HG02840 (cell line): Measurements from ENCODE around the gene USP17L20.
"Not testable (repeated sequence)": the region's sequence is repeated elsewhere in the genome, so short reads cannot be mapped to it uniquely, and the experiment has no call there.

Experiments used
- ATAC-seq: cut with Tn5 transposase; IDR thresholded peaks from one replicate; pipeline ENCODE4 v1.9.1; 2021; ENCODE audit warnings: mild to moderate bottlenecking, moderate library complexity, moderate number of reproducible peaks; ENCODE audit not compliant: unreplicated experiment, low FRiP score

The USP17L20 gene, protein sequence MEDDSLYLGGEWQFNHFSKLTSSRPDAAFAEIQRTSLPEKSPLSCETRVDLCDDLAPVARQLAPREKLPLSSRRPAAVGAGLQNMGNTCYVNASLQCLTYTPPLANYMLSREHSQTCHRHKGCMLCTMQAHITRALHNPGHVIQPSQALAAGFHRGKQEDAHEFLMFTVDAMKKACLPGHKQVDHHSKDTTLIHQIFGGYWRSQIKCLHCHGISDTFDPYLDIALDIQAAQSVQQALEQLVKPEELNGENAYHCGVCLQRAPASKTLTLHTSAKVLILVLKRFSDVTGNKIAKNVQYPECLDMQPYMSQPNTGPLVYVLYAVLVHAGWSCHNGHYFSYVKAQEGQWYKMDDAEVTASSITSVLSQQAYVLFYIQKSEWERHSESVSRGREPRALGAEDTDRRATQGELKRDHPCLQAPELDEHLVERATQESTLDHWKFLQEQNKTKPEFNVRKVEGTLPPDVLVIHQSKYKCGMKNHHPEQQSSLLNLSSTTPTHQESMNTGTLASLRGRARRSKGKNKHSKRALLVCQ

DNA sequence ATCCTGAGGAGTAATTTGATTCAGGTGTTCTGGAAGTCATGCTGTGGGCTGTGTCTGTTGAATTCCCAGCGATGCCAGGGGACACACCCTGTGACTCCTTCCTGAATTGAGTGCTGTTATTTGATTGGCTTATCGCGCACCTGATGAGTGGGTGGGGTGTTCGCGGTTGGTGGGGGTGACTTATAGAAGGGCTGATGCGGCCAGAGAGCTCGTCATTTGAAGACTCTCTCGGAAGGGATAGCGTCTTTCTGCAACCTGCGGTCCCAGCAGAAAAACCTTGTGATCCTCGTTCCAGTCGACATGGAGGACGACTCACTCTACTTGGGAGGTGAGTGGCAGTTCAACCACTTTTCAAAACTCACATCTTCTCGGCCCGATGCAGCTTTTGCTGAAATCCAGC lies at the start of gene USP17L20:
USP17L20 (plus strand) TSS at position 301 of the 400 bp plus-strand sequence; CDS start at position 301, 0 bp downstream.
- not testable (repeated sequence) for ATAC-seq

DNA sequence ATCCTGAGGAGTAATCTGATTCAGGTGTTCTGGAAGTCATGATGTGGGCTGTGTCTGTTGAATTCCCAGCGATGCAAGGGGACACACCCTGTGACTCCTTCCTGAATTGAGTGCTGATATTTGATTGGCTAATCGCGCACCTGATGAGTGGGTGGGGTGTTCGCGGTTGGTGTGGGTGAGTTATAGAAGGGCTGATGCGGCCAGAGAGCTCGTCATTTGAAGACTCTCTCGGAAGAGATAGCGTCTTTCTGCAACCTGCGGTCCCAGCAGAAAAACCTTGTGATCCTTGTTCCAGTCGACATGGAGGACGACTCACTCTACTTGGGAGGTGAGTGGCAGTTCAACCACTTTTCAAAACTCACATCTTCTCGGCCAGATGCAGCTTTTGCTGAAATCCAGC lies 47.6 kb upstream of the USP17L20 start, which contains the start of gene USP17L10:
USP17L10 (plus strand) TSS at position 301 of the 400 bp plus-strand sequence; CDS start at position 301, 0 bp downstream.
- ATAC-seq: not testable (repeated sequence)

DNA sequence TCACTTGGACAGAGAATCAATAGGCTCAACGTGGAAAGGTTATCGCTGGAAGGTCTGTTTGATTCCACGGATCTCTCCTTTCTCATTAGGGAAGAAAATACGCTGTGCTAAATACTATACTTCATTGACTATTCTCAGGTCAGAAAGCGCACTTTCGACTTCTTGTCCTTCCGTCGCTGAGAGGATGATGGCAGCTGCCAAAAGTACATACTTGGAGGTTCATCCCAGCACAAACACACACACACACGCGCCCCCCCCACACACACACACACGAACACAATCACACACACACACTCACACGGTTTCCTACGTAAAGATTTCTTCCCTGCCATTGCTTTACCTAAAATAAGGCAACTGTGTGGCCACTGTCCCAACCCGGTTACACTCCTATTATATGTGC lies 43.2 kb upstream of the USP17L20 start:
- not testable (repeated sequence) for ATAC-seq

DNA sequence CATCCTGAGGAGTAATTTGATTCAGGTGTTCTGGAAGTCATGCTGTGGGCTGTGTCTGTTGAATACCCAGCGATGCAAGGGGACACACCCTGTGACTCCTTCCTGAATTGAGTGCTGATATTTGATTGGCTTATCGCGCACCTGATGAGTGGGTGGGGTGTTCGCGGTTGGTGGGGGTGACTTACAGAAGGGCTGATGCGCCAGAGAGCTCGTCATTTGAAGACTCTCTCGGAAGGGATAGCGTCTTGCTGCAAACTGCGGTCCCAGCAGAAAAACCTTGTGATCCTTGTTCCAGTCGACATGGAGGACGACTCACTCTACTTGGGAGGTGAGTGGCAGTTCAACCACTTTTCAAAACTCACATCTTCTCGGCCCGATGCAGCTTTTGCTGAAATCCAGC lies 42.8 kb upstream of the USP17L20 start, which contains the start of gene USP17L11:
USP17L11 (plus strand) TSS at position 301 of the 400 bp plus-strand sequence; CDS start at position 301, 0 bp downstream.
- ATAC-seq: not testable (repeated sequence)

DNA sequence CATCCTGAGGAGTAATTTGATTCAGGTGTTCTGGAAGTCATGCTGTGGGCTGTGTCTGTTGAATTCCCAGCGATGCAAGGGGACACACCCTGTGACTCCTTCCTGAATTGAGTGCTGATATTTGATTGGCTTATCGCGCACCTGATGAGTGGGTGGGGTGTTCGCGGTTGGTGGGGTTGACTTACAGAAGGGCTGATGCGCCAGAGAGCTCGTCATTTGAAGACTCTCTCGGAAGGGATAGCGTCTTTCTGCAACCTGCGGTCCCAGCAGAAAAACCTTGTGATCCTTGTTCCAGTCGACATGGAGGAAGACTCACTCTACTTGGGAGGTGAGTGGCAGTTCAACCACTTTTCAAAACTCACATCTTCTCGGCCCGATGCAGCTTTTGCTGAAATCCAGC lies 38.1 kb upstream of the USP17L20 start, which contains the start of gene USP17L12:
USP17L12 (plus strand) TSS at position 301 of the 400 bp plus-strand sequence; CDS start at position 301, 0 bp downstream.
- ATAC-seq: not testable (repeated sequence)

DNA sequence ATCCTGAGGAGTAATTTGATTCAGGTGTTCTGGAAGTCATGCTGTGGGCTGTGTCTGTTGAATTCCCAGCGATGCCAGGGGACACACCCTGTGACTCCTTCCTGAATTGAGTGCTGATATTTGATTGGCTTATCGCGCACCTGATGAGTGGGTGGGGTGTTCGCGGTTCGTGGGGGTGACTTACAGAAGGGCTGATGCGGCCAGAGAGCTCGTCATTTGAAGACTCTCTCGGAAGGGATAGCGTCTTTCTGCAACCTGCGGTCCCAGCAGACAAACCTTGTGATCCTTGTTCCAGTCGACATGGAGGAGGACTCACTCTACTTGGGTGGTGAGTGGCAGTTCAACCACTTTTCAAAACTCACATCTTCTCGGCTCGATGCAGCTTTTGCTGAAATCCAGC lies 33.3 kb upstream of the USP17L20 start, which contains the start of gene USP17L13:
USP17L13 (plus strand) TSS at position 301 of the 400 bp plus-strand sequence; CDS start at position 301, 0 bp downstream.
- not testable (repeated sequence) for ATAC-seq

DNA sequence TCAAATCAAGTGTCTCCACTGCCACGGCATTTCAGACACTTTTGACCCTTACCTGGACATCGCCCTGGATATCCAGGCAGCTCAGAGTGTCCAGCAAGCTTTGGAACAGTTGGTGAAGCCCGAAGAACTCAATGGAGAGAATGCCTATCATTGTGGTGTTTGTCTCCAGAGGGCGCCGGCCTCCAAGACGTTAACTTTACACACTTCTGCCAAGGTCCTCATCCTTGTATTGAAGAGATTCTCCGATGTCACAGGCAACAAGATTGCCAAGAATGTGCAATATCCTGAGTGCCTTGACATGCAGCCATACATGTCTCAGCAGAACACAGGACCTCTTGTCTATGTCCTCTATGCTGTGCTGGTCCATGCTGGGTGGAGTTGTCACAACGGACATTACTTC lies 27.7 kb upstream of the USP17L20 start:
- not testable (repeated sequence) for ATAC-seq

DNA sequence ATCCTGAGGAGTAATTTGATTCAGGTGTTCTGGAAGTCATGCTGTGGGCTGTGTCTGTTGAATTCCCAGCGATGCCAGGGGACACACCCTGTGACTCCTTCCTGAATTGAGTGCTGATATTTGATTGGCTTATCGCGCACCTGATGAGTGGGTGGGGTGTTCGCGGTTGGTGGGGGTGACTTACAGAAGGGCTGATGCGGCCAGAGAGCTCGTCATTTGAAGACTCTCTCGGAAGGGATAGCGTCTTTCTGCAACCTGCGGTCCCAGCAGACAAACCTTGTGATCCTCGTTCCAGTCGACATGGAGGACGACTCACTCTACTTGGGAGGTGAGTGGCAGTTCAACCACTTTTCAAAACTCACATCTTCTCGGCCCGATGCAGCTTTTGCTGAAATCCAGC lies 23.8 kb upstream of the USP17L20 start, which contains the start of gene USP17L15:
USP17L15 (plus strand) TSS at position 301 of the 400 bp plus-strand sequence; CDS start at position 301, 0 bp downstream.
- not testable (repeated sequence) for ATAC-seq

DNA sequence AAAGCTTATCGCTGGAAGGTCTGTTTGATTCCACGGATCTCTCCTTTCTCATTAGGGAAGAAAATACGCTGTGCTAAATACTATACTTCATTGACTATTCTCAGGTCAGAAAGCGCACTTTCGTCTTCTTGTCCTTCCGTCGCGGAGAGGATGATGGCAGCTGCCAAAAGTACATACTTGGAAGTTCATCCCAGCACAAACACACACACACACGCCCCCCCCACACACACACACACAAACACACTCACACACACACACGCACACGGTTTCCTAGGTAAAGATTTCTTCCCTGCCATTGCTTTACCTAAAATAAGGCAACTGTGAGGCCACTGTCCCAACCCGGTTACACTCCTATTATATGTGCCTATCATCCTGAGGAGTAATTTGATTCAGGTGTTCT lies 19.5 kb upstream of the USP17L20 start:
- not testable (repeated sequence) for ATAC-seq

DNA sequence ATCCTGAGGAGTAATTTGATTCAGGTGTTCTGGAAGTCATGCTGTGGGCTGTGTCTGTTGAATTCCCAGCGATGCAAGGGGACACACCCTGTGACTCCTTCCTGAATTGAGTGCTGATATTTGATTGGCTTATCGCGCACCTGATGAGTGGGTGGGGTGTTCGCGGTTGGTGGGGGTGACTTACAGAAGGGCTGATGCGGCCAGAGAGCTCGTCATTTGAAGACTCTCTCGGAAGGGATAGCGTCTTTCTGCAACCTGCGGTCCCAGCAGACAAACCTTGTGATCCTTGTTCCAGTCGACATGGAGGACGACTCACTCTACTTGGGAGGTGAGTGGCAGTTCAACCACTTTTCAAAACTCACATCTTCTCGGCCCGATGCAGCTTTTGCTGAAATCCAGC lies 14.3 kb upstream of the USP17L20 start, which contains the start of gene USP17L17:
USP17L17 (plus strand) TSS at position 301 of the 400 bp plus-strand sequence; CDS start at position 301, 0 bp downstream.
- not testable (repeated sequence) for ATAC-seq

DNA sequence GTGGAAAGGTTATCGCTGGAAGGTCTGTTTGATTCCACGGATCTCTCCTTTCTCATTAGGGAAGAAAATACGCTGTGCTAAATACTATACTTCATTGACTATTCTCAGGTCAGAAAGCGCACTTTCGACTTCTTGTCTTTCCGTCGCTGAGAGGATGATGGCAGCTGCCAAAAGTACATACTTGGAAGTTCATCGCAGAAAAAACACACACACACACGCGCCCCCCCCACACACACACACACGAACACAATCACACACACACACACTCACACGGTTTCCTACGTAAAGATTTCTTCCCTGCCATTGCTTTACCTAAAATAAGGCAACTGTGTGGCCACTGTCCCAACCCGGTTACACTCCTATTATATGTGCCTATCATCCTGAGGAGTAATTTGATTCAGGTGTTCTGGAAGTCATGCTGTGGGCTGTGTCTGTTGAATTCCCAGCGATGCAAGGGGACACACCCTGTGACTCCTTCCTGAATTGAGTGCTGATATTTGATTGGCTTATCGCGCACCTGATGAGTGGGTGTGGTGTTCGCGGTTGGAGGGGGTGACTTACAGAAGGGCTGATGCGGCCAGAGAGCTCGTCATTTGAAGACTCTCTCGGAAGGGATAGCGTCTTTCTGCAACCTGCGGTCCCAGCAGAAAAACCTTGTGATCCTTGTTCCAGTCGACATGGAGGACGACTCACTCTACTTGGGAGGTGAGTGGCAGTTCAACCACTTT lies 9.8 kb upstream of the USP17L20 start, which contains the start of gene USP17L18:
USP17L18 (plus strand) TSS at position 678 of the 728 bp plus-strand sequence; CDS start at position 678, 0 bp downstream.
- not testable (repeated sequence) for ATAC-seq

DNA sequence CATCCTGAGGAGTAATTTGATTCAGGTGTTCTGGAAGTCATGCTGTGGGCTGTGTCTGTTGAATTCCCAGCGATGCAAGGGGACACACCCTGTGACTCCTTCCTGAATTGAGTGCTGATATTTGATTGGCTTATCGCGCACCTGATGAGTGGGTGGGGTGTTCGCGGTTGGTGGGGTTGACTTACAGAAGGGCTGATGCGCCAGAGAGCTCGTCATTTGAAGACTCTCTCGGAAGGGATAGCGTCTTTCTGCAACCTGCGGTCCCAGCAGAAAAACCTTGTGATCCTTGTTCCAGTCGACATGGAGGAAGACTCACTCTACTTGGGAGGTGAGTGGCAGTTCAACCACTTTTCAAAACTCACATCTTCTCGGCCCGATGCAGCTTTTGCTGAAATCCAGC lies 4.8 kb upstream of the USP17L20 start, which contains the start of gene USP17L19:
USP17L19 (plus strand) TSS at position 301 of the 400 bp plus-strand sequence; CDS start at position 301, 0 bp downstream.
- not testable (repeated sequence) for ATAC-seq

DNA sequence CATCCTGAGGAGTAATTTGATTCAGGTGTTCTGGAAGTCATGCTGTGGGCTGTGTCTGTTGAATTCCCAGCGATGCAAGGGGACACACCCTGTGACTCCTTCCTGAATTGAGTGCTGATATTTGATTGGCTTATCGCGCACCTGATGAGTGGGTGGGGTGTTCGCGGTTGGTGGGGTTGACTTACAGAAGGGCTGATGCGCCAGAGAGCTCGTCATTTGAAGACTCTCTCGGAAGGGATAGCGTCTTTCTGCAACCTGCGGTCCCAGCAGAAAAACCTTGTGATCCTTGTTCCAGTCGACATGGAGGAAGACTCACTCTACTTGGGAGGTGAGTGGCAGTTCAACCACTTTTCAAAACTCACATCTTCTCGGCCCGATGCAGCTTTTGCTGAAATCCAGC lies 4.6 kb downstream of the USP17L20 start, which contains the start of gene USP17L21:
USP17L21 (plus strand) TSS at position 301 of the 400 bp plus-strand sequence; CDS start at position 301, 0 bp downstream.
- not testable (repeated sequence) for ATAC-seq

DNA sequence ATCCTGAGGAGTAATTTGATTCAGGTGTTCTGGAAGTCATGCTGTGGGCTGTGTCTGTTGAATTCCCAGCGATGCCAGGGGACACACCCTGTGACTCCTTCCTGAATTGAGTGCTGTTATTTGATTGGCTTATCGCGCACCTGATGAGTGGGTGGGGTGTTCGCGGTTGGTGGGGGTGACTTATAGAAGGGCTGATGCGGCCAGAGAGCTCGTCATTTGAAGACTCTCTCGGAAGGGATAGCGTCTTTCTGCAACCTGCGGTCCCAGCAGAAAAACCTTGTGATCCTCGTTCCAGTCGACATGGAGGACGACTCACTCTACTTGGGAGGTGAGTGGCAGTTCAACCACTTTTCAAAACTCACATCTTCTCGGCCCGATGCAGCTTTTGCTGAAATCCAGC lies 9.4 kb downstream of the USP17L20 start, which contains the start of gene USP17L22:
USP17L22 (plus strand) TSS at position 301 of the 400 bp plus-strand sequence; CDS start at position 301, 0 bp downstream.
- ATAC-seq: not testable (repeated sequence)

DNA sequence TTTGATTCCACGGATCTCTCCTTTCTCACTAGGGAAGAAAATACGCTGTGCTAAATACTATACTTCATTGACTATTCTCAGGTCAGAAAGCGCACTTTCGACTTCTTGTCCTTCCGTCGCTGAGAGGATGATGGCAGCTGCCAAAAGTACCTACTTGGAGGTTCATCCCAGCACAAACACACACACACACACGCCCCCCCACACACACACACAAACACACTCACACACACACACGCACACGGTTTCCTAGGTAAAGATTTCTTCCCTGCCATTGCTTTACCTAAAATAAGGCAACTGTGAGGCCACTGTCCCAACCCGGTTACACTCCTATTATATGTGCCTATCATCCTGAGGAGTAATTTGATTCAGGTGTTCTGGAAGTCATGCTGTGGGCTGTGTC lies 13.8 kb downstream of the USP17L20 start:
- ATAC-seq: not testable (repeated sequence)
